ENCODE results near the gene INPPL1.

INPPL1 gene

DNA sequence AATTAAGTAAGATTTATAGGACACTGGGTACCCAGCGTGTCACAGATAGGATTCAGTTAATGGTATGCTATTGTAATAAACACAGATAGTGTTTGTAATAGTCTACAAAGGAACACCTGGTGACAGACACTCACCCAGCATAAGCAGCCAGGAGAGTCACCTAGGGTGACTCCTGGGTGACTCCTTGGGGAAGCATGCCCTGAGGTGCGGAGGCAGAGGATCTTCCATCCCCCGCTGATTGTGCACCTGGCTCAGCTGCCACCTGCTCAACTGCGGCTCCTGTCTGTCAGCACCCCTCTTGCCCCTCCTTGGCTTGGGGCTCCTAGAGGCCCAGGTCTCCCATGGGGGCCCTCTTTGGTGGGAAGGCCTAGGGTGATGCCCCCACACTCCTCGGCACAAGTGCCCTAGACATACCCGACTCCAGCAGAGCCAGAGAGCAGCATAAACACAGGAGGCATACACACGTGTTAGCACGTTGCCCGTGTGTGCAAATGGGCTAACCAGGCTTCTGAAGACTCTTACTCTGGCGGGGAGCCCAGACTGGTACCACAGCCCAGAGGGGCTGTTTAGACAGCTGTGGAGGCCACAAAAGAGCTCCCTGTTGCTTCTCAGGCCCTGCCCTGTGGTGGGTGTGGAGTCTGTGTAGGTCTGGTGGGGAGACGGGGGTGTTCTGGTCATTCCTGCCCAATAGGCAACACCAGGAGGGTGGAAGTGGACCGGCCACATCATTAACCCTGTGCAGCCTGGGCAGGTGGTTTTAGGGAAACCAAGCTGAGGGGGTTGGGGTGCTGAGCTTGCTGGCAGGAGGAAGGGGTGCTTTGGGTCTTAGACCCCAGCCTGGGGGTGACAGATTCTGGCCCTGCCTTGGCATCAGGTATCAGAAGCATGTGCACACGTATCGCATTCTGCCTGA, 3.0 kb downstream of the INPPL1 start:
- Histone ChIP-seq H3K36me3 (peaks cover 60% of the 10 kb centered on the region), H3K4me3 (ENCODE audit: low read depth in 1 of 2, low read length in 1 of 2) (no peak overlapping the region), H3K9me3 (peaks cover 3% of the 10 kb centered on the region), H3K4me1 (ENCODE audit: control insufficient read depth in 1 of 2, insufficient read depth in 1 of 2, low read depth in 1 of 2, low read length in 1 of 2) (peaks cover 13% of the 10 kb centered on the region in 2 experiments), H3K27ac (no peak overlapping the region), H3K27me3 (no peaks in the 10 kb centered on the region)
- TF ChIP-seq, protein P1, sequence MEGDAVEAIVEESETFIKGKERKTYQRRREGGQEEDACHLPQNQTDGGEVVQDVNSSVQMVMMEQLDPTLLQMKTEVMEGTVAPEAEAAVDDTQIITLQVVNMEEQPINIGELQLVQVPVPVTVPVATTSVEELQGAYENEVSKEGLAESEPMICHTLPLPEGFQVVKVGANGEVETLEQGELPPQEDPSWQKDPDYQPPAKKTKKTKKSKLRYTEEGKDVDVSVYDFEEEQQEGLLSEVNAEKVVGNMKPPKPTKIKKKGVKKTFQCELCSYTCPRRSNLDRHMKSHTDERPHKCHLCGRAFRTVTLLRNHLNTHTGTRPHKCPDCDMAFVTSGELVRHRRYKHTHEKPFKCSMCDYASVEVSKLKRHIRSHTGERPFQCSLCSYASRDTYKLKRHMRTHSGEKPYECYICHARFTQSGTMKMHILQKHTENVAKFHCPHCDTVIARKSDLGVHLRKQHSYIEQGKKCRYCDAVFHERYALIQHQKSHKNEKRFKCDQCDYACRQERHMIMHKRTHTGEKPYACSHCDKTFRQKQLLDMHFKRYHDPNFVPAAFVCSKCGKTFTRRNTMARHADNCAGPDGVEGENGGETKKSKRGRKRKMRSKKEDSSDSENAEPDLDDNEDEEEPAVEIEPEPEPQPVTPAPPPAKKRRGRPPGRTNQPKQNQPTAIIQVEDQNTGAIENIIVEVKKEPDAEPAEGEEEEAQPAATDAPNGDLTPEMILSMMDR (IDR thresholded peaks at IDR 0.05), result no peak

DNA sequence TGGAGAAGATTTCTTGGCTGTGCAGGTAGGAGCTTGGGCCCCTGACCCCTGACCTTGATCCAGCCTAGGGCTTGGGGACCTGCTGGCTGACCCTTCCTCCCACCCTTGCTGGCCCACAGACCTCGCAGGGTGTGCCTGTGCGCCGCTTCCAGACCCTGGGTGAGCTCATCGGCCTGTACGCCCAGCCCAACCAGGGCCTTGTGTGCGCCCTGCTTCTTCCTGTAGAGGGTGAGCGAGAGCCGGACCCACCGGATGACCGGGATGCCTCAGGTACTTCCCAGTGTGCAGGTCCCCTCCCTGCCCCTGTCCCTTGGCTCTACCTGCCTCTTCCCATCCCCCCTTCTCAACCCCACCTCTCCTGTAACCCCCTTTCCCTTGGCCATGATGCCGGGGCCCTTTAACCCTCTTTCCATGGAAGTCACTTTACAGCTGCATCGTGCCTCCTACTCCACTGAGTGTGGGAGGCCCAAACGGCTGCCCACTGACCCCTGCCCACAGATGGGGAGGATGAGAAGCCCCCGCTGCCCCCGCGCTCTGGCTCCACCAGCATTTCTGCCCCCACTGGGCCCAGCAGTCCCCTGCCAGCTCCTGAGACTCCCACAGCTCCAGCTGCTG, 3.8 kb downstream of the INPPL1 start:
- Histone ChIP-seq H3K27me3 (no peaks in the 10 kb centered on the region), H3K36me3 (peaks cover 67% of the 10 kb centered on the region), H3K27ac (no peak overlapping the region), H3K4me1 (ENCODE audit: control insufficient read depth in 1 of 2, insufficient read depth in 1 of 2, low read depth in 1 of 2, low read length in 1 of 2) (peaks cover 9% of the 10 kb centered on the region in 2 experiments), H3K9me3 (peaks cover 3% of the 10 kb centered on the region), H3K4me3 (ENCODE audit: low read depth in 1 of 2, low read length in 1 of 2) (no peak overlapping the region)
- TF ChIP-seq, protein P1 (IDR thresholded peaks at IDR 0.05), result no peak

DNA sequence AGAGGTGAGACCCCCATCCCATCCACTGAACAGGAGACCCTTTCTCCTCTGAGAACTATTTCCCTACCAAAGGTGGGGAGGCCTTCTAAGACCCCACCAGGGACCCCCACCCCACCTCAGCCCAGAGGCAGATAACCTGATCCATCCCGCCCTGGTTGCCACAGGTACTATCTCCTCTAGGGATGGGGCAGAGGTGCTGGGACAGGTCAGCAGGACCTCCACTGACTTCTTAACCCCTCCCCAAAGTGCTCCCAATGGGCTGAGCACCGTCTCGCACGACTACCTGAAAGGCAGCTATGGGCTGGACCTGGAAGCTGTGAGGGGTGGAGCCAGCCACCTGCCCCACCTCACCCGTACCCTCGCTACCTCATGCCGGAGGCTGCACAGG, 4.3 kb downstream of the INPPL1 start:
- peaks cover 9% of the 10 kb centered on the region in 2 experiments for H3K4me1 ChIP-seq (ENCODE audit: control insufficient read depth in 1 of 2, insufficient read depth in 1 of 2, low read depth in 1 of 2, low read length in 1 of 2)
- no peak overlapping the region for H3K4me3 ChIP-seq (ENCODE audit: low read depth in 1 of 2, low read length in 1 of 2)
- H3K9me3 ChIP-seq, result peaks cover 3% of the 10 kb centered on the region
- peaks cover 72% of the 10 kb centered on the region for H3K36me3 ChIP-seq
- no peak overlapping the region for H3K27ac ChIP-seq
- TF ChIP-seq, protein P1 (IDR thresholded peaks at IDR 0.05), result no peak
- H3K27me3 ChIP-seq, result no peaks in the 10 kb centered on the region

DNA sequence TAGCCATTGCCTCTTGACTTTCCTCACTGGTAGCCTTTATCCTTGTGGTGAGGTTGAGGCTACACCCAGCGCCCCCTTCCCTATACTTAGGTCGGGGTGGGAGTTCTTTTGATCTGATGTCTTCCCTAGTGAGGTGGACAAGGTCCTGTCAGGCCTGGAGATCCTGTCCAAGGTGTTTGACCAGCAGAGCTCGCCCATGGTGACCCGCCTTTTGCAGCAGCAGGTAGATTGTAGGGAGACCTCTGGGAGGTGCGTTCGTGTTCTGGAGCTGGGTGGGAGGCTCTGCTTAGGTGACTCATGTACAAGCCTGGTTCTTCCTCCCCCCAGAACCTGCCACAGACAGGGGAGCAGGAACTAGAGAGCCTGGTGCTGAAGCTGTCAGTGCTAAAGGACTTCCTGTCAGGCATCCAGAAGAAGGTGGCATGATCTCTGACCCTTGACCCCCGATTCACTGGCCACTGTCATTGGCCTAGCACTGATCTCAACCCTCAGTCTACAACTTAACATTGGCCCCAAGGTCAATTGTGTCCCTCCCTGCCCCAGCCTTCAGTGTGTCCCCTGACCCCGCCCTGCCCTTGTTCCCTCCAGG, 4.9 kb downstream of the INPPL1 start:
- TF ChIP-seq, protein P1 (IDR thresholded peaks at IDR 0.05), result no peak
- no peak overlapping the region for H3K27ac ChIP-seq
- H3K4me1 ChIP-seq (ENCODE audit: control insufficient read depth in 1 of 2, insufficient read depth in 1 of 2, low read depth in 1 of 2, low read length in 1 of 2), result peaks cover 9% of the 10 kb centered on the region in 2 experiments
- H3K4me3 ChIP-seq (ENCODE audit: low read depth in 1 of 2, low read length in 1 of 2), result no peak overlapping the region
- peaks cover 78% of the 10 kb centered on the region for H3K36me3 ChIP-seq
- no peaks in the 10 kb centered on the region for H3K27me3 ChIP-seq
- H3K9me3 ChIP-seq, result peaks cover 3% of the 10 kb centered on the region

DNA sequence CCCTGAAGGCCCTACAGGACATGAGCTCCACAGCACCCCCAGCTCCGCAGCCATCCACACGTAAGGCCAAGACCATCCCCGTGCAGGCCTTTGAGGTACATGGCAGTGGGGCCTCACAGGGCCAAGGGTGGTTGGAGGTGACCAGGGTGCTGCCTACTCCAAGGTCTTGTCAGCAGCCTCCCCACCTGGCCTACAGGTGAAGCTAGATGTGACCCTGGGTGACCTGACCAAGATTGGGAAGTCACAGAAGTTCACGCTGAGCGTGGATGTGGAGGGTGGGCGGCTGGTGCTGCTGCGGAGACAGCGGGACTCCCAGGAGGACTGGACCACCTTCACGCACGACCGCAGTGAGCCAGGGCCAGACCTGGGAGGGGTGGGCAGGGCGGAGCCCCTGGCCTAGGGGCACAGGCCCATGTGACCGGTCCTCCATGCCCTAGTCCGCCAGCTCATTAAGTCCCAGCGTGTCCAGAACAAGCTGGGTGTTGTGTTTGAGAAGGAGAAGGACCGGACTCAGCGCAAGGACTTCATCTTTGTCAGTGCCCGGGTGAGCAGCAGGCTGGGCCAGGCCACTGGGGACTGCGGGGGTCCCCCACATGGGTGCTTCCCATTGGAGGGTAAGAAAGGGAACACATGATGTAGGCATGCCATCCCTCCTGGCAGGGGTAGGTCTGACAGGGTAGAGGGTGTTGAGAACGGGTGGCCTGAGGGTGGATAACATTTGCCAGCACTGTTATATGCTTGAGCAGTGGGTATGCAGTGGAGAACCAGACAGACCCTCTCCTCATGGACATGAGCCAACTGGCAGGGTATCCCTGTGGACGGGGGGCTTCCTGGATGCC, 5.6 kb downstream of the INPPL1 start:
- Histone ChIP-seq H3K4me3 (ENCODE audit: low read depth in 1 of 2, low read length in 1 of 2) (no peak overlapping the region), H3K27me3 (no peaks in the 10 kb centered on the region), H3K36me3 (peaks cover 85% of the 10 kb centered on the region), H3K4me1 (ENCODE audit: control insufficient read depth in 1 of 2, insufficient read depth in 1 of 2, low read depth in 1 of 2, low read length in 1 of 2) (peaks cover 6 to 7% of the 10 kb centered on the region in 2 experiments), H3K9me3 (peaks cover 3% of the 10 kb centered on the region), H3K27ac (no peak overlapping the region)
- TF ChIP-seq, protein P1 (IDR thresholded peaks at IDR 0.05), result no peak

Measured in neutrophil (primary cell).